ENCODE results near the gene SLC38A8. TPM values are rescaled to one million over a fixed set of nuclear protein-coding genes. Genes with fewer than 3 reads are reported as not detected.

Gene SLC38A8
- total RNA-seq, 1 donor, result not detected

GRCh38 chr16:84007520-84007919, 35.1 kb downstream of the SLC38A8 start:
- TF ChIP-seq CTCF (IDR thresholded peaks at IDR 0.05; ENCODE audit: insufficient read depth, low read length), result no peak
- no peak for DNase-seq (ENCODE audit: low read depth)
- no peak overlapping the region for H3K4me3 ChIP-seq (ENCODE audit: low read depth, low read length)

DNA sequence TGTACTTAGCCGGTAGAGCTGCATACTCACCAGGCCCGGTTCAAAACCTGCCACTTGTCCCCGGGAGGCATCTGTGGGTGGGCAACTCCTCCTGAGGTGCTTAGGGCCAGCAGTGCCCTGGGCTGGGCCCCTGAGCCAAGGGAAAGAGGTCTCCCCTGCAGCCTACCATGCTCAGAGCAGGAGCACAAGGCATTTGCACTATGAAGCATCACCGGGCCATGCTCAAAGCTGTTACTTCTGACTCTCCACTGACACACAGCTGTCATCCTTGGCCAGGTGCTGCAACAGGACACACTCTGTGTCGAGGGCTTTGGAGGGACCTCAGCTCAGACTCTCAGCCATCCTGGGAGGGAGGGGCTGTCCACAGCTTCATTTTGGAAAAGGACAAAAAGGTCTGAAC, 37.2 kb downstream of the SLC38A8 start:
- no peak for TF ChIP-seq CTCF (IDR thresholded peaks at IDR 0.05; ENCODE audit: insufficient read depth, low read length)
- no peak overlapping the region for H3K4me3 ChIP-seq (ENCODE audit: low read depth, low read length)
- no peak for DNase-seq (ENCODE audit: low read depth)

DNA sequence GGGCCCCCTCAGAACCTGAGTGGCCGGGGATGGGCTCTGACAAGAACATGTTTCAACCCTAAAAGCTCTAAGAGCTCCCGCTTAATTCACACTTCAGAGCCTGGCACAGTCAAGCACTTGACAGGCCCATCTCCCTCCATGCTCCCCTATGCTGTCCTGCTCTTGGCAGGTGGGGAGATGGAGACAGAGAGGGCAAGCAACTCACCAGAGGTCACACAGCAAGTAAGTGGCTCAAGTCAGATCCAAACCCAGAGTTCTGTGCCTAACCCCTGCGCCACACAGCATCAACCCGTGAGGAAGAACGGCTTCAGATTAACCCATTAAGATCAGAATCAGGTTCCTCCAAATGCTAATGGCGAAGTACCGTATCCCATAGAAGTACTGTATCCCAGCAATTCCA, 38.2 kb downstream of the SLC38A8 start:
- no peak overlapping the region for H3K4me3 ChIP-seq (ENCODE audit: low read depth, low read length)
- no peak for DNase-seq (ENCODE audit: low read depth)
- TF ChIP-seq CTCF (IDR thresholded peaks at IDR 0.05; ENCODE audit: insufficient read depth, low read length), result no peak

GRCh38 chr16:84003038-84003437, 39.6 kb downstream of the SLC38A8 start:
- H3K4me3 ChIP-seq (ENCODE audit: low read depth, low read length), result no peak overlapping the region
- DNase-seq (ENCODE audit: low read depth), result no peak
- TF ChIP-seq CTCF (IDR thresholded peaks at IDR 0.05; ENCODE audit: insufficient read depth, low read length), result no peak

DNA sequence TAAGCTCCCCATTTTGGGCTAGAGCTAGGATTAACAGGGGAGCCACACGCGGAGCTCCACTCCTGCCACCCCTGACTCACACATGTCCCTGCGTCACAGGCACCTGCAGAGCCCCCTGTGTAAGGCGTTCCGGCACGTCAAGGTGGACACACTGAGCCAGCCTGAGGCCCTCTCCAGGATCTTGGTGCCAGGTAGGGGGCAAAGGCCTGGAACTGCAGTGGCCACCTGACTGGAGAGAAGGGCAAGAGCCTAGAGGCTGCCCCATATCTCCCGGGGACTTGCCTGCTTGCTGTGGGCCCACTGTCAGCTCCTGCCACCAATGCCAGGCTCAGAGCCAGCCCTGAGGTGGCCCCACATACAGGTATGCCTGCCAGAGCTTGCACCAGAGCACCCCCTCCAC, 40.9 kb downstream of the SLC38A8 start:
- H3K4me3 ChIP-seq (ENCODE audit: low read depth, low read length), result no peak overlapping the region
- no peak for TF ChIP-seq CTCF (IDR thresholded peaks at IDR 0.05; ENCODE audit: insufficient read depth, low read length)
- DNase-seq (ENCODE audit: low read depth), result no peak

DNA sequence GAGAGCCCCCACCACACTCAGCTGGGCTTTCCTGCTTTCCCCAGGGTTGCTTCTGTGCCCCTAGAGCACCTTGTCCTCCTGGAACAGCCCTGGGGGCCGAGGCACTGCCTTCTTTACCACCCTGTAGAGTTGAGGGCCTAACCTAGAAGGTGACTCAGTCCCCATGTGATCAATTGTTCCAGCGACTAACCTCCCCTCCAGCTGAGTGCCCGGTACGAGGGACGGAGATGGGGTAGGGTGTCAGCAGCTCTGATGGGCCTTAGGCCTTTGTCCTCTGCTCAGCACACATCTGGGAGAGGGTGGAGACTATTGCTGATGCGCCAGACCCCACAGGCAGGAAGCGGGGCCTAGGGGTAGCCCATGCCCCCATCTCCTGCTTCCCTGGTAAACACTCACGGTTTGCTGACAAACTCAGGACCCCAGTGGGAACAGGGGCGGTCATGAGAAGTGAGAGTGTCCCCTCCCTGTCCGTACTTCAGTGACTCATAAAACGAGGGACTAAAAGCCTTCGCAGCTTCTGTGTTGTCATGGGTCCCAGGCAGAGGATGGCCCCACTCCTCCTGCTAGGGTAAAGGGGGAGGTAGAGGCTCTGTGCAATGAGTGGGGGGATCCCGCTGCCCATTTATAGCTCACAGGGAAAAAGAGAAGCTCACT, 41.5 kb downstream of the SLC38A8 start:
- DNase-seq (ENCODE audit: low read depth), result no peak
- TF ChIP-seq CTCF (IDR thresholded peaks at IDR 0.05; ENCODE audit: insufficient read depth, low read length), result no peak
- H3K4me3 ChIP-seq (ENCODE audit: low read depth, low read length), result no peak overlapping the region

- H3K4me3 ChIP-seq (ENCODE audit: low read depth, low read length), result no peak overlapping the region
- no peak for TF ChIP-seq CTCF (IDR thresholded peaks at IDR 0.05; ENCODE audit: insufficient read depth, low read length)
- DNase-seq (ENCODE audit: low read depth), result no peak
Measured at GRCh38 chr16:83998091-83998490, 44.5 kb downstream of the SLC38A8 start.

Data from fibroblast of the aortic adventitia (primary cell).